Right renal pelvis (tissue), 4 donors: ENCODE measurements around the gene RCE1. TPM values are rescaled to one million over a fixed set of nuclear protein-coding genes. Genes with fewer than 3 reads are reported as not detected.
A peak's percentile ranks its signal among the peaks of the same experiment; 100 is the strongest.

Experiments
- DNase-seq, 4 donors: peaks; one replicate each; pipeline ENCODE4 v3.0.0-alpha.2; 2013; ENCODE audit warnings: low read depth in 4 of 4, low spot score in 3 of 4, missing footprints in 1 of 4
- polyA plus RNA-seq, 4 donors: library from polyadenylated mRNA; unstranded; fragments of 120-200 nt; gene quantifications; one replicate each; pipeline ENCODE4 v1.2.1, GENCODE V29; 2013; ENCODE audit not compliant: insufficient read length in 4 of 4

RCE1 gene
- polyA plus RNA-seq, 4 donors: 22.0 to 29.7 (median 23.6) TPM

DNA sequence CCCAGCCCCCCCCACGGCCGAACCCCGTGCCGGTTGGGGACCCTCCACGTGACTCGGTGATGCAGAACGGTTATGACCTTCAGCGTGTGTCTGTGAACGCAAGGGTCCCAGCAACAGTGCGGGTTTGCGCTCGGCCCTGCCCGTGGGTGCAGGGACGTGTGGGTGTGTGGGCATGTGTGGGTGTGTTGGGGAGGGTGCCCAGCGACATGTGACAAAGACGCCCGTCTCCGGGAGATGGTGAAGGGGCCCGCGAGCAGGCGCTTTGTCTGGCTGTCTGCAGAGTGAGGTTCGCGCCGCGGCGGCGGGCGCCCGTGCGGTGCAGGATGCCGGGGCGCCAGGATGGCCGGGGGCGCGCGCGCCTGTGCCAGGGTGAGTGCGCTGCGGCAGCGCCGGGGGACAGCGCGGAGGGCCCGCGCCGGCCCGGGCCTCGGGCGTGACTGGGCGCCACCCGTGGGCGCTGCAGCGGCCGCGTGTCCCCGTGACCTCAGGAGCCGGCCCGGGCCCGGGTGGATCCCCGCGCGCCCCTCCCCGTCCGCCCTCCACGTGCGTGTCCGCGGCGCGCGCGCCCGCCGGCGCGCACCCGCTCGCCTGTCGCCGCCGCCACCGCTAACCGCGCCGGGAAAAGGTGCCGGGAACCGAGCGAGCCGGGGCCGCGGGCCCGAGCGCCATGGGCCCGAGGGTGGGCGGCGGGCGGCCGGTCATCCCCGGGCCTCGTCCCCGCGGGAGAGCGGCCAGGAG lies 13.4 kb downstream of the RCE1 start, which contains the start of gene LRFN4:
Gene LRFN4, plus strand, starts transcription at position 569 of the 738 bp plus-strand sequence. CDS start 681 bp downstream, outside the sequence.
- DNase-seq: peak in 1 of 4 donors; percentile 58

DNA sequence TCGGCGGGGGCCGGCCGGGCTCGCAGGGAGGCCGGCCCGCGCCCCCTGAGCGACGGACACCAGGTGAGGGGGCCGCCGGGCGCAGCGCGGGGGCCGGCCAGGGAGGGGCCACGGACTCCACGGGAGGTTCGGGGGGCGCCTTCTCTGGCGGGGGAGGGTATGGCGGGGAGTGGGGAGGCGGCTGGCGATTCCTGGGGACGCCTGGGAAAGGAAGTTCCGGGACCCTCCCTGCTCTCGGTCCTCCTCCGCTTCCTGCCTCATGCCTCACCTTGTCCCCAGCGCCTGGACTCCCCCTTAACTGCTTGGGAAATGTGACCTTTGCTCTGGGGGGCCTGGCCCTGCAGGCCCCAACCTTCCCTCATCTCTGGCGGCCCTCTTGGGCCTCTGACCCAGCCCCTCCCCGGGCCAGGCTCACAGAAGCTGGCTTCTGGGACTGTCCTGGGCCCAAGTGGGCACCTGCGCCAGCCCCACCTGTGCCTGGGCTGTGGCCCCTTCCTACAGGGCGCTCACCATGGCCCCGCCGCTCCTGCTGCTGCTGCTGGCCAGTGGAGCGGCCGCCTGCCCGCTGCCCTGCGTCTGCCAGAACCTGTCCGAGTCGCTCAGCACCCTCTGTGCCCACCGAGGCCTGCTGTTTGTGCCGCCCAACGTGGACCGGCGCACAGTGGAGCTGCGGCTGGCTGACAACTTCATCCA lies 14.1 kb downstream of the RCE1 start:
- DNase-seq: no peak

DNA sequence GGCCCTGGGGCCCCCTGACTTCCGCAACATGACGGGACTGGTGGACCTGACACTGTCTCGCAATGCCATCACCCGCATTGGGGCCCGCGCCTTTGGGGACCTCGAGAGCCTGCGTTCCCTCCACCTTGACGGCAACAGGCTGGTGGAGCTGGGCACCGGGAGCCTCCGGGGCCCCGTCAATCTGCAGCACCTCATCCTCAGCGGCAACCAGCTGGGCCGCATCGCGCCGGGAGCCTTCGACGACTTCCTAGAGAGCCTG lies 14.6 kb downstream of the RCE1 start:
- DNase-seq: no peak

DNA sequence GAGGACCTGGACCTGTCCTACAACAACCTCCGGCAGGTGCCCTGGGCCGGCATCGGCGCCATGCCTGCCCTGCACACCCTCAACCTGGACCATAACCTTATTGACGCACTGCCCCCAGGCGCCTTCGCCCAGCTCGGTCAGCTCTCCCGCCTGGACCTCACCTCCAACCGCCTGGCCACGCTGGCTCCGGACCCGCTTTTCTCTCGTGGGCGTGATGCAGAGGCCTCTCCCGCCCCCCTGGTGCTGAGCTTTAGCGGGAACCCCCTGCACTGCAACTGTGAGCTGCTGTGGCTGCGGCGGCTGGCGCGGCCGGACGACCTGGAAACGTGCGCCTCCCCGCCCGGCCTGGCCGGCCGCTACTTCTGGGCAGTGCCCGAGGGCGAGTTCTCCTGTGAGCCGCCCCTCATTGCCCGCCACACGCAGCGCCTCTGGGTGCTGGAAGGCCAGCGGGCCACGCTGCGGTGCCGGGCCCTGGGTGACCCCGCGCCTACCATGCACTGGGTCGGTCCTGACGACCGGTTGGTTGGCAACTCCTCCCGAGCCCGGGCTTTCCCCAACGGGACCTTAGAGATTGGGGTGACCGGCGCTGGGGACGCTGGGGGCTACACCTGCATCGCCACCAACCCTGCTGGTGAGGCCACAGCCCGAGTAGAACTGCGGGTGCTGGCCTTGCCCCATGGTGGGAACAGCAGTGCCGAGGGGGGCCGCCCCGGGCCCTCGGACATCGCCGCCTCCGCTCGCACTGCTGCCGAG lies 15.1 kb downstream of the RCE1 start:
- no peak for DNase-seq

DNA sequence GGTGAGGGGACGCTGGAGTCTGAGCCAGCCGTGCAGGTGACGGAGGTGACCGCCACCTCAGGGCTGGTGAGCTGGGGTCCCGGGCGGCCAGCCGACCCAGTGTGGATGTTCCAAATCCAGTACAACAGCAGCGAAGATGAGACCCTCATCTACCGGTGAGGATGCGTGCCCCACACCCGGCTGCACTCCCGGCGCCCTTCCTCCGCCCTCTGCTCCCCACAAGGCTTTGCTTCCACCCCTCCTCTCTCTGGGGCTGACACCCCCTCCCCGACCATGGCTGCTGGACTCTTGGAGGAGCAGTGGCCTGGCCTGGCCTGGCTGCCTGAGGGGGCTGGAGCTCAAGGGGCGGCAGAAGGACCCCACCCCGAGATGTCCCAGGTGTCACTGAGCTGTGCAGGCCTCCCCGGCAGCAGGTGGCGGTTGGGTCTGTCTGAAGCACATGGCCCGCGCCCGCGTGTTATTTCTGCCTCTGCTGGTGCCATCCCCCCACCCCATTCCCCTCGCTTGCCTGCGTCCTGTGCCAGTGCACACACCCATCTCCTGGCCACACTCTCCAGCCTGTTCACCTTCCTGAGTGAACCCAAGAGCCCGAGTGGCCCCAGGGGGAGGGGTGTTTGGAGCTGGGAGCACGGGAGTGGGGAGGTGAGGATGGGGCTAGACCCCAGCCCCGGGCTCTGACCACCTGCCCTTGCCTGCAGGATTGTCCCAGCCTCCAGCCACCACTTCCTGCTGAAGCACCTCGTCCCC lies 15.9 kb downstream of the RCE1 start:
- DNase-seq: no peak

DNA sequence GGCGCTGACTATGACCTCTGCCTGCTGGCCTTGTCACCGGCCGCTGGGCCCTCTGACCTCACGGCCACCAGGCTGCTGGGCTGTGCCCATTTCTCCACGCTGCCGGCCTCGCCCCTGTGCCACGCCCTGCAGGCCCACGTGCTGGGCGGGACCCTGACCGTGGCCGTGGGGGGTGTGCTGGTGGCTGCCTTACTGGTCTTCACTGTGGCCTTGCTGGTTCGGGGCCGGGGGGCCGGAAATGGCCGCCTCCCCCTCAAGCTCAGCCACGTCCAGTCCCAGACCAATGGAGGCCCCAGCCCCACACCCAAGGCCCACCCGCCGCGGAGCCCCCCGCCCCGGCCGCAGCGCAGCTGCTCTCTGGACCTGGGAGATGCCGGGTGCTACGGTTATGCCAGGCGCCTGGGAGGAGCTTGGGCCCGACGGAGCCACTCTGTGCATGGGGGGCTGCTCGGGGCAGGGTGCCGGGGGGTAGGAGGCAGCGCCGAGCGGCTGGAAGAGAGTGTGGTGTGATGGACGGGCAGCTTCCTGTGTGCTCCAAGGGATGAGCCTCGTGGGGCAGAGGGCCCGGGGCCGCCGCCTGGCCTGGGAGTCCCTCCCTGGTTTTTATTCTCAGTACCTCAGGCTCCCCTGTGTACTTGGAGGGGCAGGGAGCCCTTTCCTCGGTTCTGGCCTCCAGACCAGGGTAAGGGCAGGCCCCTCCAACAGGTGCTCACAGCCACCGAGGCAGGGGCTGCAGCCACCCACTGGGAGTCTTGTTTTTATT lies 16.6 kb downstream of the RCE1 start:
- no peak for DNase-seq

DNA sequence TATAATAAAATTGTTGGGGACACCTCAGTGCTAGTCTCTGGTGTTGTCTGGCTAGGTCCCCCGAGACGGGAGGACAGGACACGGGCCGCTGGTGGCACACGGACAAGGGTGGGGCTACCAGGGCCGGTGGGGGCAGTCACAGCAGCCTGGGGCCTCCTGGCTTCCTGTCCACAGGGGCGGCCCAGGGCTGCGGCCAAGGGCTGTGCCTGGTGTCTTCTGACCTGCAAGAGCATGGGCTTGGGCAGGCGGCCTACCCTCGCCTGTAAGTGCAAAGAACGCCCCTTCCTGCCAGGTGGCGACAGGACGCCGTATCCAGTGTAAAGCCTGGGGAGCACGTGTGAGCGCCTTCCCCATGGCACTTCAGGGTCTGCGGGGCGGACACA lies 17.2 kb downstream of the RCE1 start:
- no peak for DNase-seq

DNA sequence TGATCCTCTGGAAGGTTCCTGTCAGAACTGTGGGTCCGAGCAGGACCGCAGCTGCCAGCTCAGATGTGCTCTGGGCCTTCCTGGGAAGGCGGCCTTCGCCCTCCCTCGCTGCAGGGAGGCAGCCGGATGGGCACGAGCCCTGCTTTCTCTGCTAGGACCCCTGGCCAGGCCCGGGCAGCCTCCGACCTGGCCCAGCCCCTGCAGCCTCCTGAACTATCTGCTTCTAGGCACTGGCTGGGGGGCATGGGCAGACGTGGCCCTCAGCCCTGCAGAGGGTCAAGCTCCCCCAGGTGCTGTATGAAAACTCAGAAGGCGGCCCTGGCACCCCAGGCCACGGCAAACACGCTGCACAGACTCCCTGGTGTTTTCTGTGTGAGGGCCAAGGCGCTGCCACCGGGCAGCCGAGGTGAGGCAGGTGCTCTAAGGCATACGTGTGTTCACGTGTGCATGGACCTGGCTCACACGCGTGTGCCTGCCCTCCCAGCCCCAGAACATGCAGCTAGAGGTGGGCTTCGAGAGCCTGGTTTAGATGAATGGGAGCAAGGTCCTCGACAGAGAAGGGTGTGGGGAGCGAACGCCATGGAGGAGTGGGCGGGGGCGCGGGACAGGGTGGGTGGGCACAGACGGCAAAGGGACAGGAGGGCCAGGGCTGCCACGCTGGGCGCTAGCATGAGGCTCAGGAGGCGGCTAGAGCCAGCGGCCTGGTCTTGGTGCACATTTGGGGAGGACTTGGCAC lies 18.0 kb downstream of the RCE1 start:
- DNase-seq: no peak

DNA sequence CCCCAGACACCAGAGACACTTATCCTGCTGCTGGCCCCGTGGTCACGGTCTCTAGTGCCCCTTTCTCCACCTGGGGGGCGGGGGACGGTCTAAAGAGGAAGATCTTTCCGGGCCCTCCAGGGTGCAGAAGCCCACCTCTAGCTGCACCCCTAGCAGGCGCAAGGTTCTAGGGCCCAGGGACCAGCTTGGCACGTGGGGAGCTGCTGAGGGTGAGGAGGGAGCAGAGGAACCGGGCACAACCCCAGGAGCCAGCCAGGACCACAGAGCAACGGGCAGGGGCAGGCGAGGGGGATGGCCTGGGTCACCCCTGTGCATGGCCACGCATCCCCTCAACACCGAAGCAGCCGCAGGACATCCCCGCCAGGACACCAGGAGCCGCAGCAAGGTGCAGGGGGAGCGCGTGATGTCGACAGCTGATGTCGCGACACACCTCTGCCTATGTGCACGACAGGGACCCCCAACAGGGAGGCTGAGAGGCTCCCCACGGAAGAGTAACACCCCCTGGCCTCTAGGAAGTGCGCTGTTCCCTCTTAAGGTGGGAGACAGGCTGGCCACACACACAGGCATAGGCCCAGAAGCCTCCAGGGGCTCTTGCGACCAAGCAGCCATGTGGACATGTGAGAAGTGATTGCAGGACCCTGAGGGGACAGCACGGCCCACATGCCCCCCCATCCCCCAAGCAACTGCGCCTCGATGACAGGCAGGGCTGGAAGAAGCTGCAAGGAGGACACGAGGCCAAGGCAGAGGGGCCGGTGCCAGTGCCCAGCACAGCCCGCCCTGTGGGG lies 18.7 kb downstream of the RCE1 start:
- no peak for DNase-seq

DNA sequence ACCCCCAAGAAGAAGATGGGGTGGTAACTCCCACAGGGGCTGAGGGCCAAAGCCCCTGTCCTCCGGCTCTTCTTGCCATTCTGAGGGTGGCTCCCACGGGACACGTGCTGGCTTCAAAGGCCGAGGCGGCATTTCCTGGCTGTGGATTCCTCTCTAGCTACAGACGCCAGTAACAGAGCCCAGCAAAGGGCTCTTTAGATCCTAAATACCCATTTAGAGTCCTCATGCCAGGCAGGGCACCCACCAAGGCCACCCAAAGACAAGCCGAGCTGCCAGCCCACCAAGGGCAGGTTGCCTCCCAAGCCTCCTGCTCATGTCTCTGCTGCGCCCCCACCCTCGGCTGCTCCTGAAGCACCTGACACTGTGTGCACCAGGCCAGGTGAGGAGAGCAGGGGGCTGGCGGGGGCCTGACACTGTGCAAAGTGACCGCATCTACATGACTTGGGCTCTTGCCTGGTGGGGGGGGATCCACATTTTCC lies 19.4 kb downstream of the RCE1 start:
- no peak for DNase-seq

DNA sequence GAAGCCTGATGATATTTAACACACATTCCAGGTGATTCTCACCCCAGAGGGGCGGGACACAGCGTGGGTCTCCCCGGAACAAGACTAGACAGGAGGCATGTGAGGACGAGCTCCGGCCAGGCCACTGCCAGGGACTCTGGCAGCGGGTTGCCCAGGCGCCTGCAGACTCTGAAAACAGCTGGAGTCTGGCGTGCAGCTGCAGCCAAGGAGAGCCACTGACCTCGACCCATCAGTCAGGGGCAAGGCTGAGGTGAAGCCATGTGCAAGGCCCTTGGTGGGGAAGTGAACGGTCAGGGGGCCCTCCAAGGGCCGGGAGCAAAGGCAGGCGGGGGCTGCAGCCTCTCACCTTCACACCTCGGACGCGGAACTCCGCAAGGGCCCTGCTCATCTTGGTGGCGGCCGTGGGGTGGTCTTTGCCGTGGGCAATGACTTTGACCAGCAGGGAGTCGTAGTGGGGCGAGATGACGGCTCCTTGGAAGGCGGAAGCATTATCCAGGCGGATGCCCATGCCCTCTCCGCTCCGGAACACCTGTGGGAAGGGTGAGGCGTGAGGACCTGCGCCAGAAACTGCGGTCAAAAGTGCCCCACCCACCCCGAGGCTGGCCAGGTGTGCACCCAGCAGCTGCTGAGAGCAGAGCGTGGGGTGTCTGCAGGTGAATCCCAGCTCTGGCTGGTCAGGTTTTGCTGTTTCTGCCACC lies 20.3 kb downstream of the RCE1 start:
- no peak for DNase-seq

DNA sequence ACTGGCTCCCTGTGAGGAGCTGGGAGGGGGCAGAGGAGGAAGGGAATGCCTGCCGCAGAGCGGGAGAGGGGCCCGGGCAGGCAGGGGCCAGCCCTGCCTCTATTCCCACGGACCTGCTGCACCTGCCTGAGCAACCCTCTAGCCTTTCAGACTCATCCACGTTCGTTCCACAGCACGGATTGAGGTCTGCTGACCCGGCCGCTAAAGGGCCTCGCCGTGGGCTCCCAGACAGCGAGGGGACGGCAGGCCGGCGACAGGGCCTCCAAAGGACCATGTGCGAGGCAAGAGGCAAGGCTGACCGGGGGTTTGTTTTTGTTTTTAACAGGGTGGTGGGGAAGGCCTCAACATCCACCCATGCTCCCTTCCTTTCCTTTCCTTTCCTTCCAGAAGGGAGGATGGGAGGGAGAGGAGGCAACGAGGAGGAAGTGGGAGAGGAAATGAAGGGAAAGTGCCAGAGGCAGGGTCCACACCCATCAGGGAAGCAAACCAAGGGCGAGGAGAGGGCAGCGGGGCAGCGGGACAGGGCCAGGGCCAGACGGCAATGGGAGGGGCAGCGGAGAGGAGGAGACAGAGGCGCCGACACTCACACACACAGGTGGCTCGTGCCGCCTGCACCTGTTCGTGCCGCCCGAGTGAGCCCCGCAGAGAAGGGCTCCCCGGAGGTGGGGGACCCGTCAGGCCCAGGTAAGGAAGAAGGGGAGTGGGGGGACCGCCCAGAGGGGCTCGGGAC lies 21.1 kb downstream of the RCE1 start:
- DNase-seq: no peak

DNA sequence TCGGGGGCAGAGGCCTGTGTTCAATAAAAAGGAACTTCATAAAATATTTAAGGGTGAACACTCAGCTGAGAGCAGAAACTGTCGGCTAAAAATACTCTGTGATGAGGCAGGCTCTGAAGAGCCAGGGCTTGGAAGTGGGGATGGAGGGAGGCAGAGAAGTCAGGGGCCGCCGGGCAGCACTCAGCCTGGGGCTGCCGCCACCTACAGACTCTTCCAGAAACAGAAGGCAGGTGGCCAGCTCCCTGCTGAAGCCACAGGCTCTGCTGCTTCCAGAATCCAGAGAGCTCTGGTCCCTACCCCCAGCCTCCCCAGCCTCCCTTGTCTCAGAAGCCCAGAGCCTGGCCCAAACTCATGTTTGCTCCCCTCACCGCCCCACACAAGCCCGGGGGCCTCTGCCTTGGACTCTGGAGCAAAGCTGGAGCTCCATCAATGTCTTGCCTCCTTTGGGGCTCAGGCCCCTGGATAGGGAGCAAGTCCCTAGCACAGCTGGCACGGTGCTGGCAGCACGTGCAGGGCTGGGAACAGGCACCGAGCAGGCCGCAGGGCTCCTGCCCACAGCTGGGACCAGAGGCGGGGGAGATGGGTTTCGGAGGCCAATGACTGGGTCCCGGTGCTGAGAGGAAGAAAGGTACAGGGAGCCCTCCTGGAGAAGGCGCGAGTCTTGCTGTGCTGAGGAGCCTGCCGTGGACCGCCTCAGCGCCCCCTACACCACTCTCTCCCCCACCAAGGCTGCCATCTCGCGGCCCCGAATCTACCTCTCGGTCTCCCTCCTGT lies 21.9 kb downstream of the RCE1 start:
- DNase-seq: no peak

DNA sequence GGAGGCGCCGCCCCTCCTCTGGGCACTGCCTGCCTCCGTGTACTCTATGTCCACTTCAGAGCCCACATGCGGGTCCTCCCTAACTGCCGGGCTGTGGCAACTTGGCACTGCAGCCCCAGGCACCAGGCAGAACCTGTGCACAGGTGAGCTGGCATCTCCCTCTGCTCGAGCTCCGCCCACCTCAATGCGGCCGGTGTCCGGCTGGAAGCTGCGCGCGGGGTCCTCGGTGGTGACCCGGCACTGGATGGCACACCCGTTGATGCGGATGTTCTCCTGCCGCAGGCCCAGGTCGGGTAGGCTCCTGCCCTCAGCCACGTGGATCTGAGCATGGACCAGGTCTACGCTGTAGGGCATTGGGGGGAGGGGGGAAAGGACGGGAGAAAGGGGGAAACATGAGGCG lies 22.8 kb downstream of the RCE1 start:
- DNase-seq: no peak

DNA sequence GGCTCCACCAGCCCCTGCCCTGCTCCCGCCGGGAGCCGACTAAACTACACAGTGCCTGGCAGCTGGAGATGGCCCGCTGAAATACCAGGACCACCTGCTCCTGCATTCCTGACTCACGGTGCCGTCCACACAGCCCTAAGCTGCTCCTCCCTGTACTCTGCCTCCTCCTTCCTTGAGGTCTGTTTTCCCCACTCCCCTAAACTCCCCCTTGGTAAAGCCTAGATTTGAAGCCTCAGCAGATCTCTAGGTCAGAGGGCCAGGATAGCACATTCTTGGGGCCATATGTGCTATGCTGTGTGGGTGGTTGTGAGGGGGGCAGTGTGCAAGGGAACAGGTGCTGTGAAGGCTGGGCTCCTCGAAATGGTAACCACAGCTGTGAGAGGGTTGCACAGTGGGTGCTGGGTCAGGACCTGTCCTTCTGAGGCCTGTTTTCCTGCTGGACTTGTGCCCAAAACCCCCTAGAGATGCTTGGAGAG lies 23.3 kb downstream of the RCE1 start:
- DNase-seq: no peak

DNA sequence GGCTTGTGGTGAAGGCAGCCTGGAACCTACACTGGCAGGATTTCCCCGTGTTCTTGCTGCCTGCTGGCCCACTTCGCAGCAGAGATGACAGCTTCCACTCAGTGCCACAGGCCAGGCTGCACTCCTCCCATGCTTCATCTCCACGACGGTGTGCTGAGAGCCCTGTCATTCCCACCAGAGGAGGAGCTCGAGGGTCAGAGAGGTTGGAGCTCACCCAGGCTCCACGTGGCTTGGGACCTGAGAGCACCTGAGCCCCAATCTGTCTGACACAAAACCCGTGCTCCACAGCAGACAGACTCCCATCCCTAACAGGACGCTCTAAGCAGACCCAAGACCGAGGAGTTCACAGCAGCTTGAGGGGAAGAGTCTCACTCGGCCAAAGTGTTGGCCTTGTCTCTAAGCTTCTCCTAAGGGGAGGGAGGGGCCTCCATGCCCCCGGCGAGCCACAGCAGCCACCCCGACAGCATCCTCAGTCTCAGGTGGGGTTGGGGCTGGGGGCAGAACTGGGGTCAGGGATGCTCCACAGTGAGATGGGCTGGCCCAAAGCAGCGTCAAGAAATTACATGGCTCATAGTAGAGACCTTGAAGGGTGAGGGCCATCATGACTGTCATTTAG lies 24.3 kb downstream of the RCE1 start:
- DNase-seq: no peak
